Lung (tissue), 12 donors: Measurements from ENCODE around the gene PLA2G2F. TPM values are rescaled to one million over a fixed set of nuclear protein-coding genes. Genes with fewer than 3 reads are reported as not detected.

Experiments used
- ATAC-seq: fragments of 200-7000 bp; cut with Tn5 transposase; one replicate; pipeline ENCODE4 v1.9.1; 2020; ENCODE audit warnings: moderate number of reproducible peaks; ENCODE audit not compliant: insufficient read depth, low FRiP score
- DNase-seq, 3 donors: peaks; one replicate each; pipeline ENCODE4 v3.0.0-alpha.2; 2013 to 2017
- H3K27ac ChIP-seq, 2 donors: one replicate each; pipeline ENCODE4 v1.5.1; 2013; ENCODE audit warnings: mild to moderate bottlenecking in 2 of 2, moderate library complexity in 2 of 2, control low read depth in 1 of 2, inconsistent platforms in 1 of 2, low read depth in 1 of 2, low read length in 1 of 2
- H3K27me3 ChIP-seq, 3 donors: one replicate each; pipeline ENCODE4 v1.5.1; 2013; ENCODE audit warnings: low read length in 2 of 3; ENCODE audit not compliant: control insufficient read depth in 3 of 3, insufficient read depth in 3 of 3
- H3K36me3 ChIP-seq, 4 donors: one replicate each; pipeline ENCODE4 v1.5.1; 2013; ENCODE audit warnings: low read length in 4 of 4, mild to moderate bottlenecking in 1 of 4, moderate library complexity in 1 of 4; ENCODE audit not compliant: control insufficient read depth in 4 of 4, insufficient read depth in 4 of 4
- H3K4me1 ChIP-seq, 5 donors: one replicate each; pipeline ENCODE4 v1.5.1; 2013; ENCODE audit warnings: low read length in 5 of 5, mild to moderate bottlenecking in 2 of 5, moderate library complexity in 1 of 5; ENCODE audit not compliant: control insufficient read depth in 5 of 5, insufficient read depth in 5 of 5
- H3K4me3 ChIP-seq: one replicate; pipeline ENCODE4 v1.5.1; 2013; ENCODE audit warnings: mild to moderate bottlenecking, control low read depth, moderate library complexity
- H3K9ac ChIP-seq, 2 donors: one replicate each; pipeline ENCODE4 v1.5.1; 2013; ENCODE audit warnings: low read length in 2 of 2, control low read depth in 1 of 2; ENCODE audit not compliant: insufficient read depth in 1 of 2
- H3K9me3 ChIP-seq, 4 donors: one replicate each; pipeline ENCODE4 v1.5.1; 2013; ENCODE audit warnings: low read length in 3 of 4, mild to moderate bottlenecking in 1 of 4, moderate library complexity in 1 of 4; ENCODE audit not compliant: control insufficient read depth in 4 of 4, insufficient read depth in 3 of 4
- WGBS, 2 donors: extraction: QIAGEN DNeasy Blood & Tissue Kit; methylation state at CpG; one replicate each; pipeline ENCODE4 v1.1.7; 2013; 5-methylcytosine and 5-hydroxymethylcytosine counted together
- polyA plus RNA-seq, 2 donors: library from polyadenylated mRNA; stranded (reverse); fragments of 200-250 nt; gene quantifications; one replicate each; pipeline ENCODE4 v1.2.1, GENCODE V29; 2013
- total RNA-seq, 2 donors: library from RNA; depleted of rRNA in 1 of 2; stranded (reverse); fragments of >200 nt in 1 of 2; gene quantifications; one replicate each; pipeline ENCODE4 v1.2.1, GENCODE V29; 2014 to 2021
- TF ChIP-seq, protein P1 (sequence below): IDR thresholded peaks from 2 replicates; pipeline ENCODE4 v1.5.1; 2012; ENCODE audit warnings: mild to moderate bottlenecking; ENCODE audit errors: control extremely low read depth, extremely low read depth
- donor health status: control.
- donor health status: control.
- donor health status: Bipolar disorder and iron deficiency.
- donor health status: healthy.
- donor health status: DM: yes; HTN: yes; CAD: no.

PLA2G2F gene
- total and polyA plus RNA-seq, 4 donors = not detected

DNA sequence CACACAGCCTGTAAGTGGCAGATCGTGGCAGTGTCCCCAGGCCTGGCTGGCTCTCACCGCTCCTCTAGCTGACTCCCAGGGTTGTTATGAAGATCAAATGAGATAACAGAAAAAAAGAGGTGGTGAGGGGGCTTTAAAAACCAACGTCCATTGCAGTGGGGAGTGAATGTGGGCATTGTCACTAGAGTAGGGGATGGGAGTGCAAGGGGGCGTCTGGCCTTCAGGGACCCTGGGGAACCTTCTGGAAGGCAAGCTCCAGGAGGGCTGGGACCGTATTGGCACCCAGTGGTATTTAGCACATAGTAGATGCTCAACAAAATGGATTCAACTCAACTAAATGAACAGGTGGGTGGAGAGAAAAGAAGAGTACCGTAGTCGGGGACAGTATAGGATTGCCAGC, 23.2 kb upstream of the PLA2G2F start:
- ATAC-seq (no peak), DNase-seq (no peak)
- TF ChIP-seq, protein P1, sequence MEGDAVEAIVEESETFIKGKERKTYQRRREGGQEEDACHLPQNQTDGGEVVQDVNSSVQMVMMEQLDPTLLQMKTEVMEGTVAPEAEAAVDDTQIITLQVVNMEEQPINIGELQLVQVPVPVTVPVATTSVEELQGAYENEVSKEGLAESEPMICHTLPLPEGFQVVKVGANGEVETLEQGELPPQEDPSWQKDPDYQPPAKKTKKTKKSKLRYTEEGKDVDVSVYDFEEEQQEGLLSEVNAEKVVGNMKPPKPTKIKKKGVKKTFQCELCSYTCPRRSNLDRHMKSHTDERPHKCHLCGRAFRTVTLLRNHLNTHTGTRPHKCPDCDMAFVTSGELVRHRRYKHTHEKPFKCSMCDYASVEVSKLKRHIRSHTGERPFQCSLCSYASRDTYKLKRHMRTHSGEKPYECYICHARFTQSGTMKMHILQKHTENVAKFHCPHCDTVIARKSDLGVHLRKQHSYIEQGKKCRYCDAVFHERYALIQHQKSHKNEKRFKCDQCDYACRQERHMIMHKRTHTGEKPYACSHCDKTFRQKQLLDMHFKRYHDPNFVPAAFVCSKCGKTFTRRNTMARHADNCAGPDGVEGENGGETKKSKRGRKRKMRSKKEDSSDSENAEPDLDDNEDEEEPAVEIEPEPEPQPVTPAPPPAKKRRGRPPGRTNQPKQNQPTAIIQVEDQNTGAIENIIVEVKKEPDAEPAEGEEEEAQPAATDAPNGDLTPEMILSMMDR = no peak
- H3K36me3 ChIP-seq = no peaks in the 10 kb centered on the region
- no peak overlapping the region for H3K27ac ChIP-seq
- peaks cover 0 to 13% (median 3%) of the 10 kb centered on the region in 3 donors for H3K27me3 ChIP-seq
- 79 to 83% methylated on average over 7 of the region's 7 CpGs for WGBS, 2 donors
- no peaks in the 10 kb centered on the region for H3K4me1 ChIP-seq
- H3K9ac ChIP-seq = no peak overlapping the region
- no peak overlapping the region for H3K4me3 ChIP-seq
- no peaks in the 10 kb centered on the region for H3K9me3 ChIP-seq

DNA sequence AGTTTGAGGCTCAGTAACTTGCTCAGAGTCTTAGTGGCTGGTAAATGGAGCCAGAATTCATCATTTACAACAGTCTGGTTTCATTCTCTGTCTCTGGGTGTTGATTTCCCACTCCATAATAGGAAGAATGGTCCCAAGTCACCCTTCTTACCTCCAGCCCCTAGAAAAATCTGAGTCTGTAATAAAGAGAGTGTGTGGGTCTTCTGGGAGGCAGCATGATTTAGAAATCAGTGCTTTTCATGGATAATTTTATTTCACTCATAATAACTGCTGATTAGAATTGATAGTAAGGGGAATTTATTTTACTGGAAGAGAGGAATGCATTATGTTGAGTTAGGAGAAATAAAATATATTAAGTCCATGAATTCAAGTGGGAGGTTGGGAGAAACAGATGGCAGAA, 21.9 kb upstream of the PLA2G2F start:
- no peak overlapping the region for H3K9ac ChIP-seq
- H3K9me3 ChIP-seq = no peaks in the 10 kb centered on the region
- H3K27ac ChIP-seq = no peak overlapping the region
- TF ChIP-seq, protein P1 = no peak
- no peaks in the 10 kb centered on the region for H3K36me3 ChIP-seq
- no peaks in the 10 kb centered on the region for H3K4me1 ChIP-seq
- DNase-seq (no peak), ATAC-seq (no peak)
- H3K4me3 ChIP-seq = no peak overlapping the region
- H3K27me3 ChIP-seq = peaks cover 0 to 24% (median 3%) of the 10 kb centered on the region in 3 donors

DNA sequence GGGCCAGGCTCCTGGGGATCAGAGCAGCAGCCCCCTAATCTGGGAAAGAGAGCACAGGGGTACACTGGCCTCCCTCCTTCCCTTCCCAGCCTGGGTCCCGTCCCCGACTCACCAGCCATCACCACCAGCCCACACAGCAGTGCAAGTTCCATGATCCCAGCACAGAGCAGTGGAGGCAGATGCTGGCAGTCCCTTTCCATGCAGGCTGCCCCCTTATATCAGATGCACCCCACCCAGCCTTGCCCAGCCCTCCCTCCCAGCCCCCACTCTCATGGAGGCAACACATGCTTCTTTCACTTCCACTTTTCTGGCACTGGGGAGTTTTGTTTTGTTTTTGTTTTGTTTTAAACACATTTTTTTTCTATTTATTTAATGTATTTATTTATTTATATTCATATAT, 19.8 kb upstream of the PLA2G2F start, which contains the start of gene PLA2G2D:
Gene PLA2G2D (minus strand): TSS at position 190 of the 400 bp plus-strand sequence. CDS start 38 bp downstream, at position 152.
- no peak within 1 kb of the TSS for H3K4me3 ChIP-seq
- H3K9me3 ChIP-seq = no peaks in the 10 kb centered on the region
- no peak within 1 kb of the TSS for H3K27ac ChIP-seq
- TF ChIP-seq, protein P1 = no peak
- peaks cover 0 to 15% (median 3%) of the 10 kb centered on the region in 3 donors for H3K27me3 ChIP-seq
- peaks cover 0 to under 1% (median 0%) of the 10 kb centered on the region in 5 donors for H3K4me1 ChIP-seq
- no peak for ATAC-seq
- no peaks in the 10 kb centered on the region for H3K36me3 ChIP-seq
- no peak within 1 kb of the TSS for H3K9ac ChIP-seq
- WGBS, 2 donors = 83 to 95% methylated on average over 2 of the region's 2 CpGs
- no peak for DNase-seq

DNA sequence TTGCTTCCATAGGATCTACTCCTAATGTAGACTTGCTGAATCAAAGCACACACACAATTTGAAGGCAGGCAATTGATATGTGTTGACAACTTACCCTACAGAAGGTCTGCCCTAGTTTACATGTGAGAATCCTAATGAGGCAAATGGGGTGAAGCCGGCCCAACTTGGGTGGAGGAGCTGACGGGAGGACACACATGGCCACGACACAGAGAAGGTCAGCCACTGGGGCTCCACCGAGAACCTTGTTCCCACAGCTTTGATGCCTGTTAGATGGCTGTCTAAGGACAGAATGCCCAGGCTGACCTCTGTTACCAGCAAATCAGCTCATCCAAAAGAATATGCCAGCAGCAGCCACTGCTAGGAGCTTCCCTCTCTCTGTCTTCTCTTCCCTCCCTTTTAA, 18.3 kb upstream of the PLA2G2F start:
- Histone ChIP-seq H3K36me3 (no peaks in the 10 kb centered on the region), H3K9me3 (no peaks in the 10 kb centered on the region), H3K9ac (no peak overlapping the region), H3K4me3 (no peak overlapping the region), H3K27me3 (peaks cover 0 to 20% (median 3%) of the 10 kb centered on the region in 3 donors), H3K27ac (no peak overlapping the region), H3K4me1 (peaks cover 0 to 3% (median 0%) of the 10 kb centered on the region in 5 donors)
- no peak for ATAC-seq
- no peak for DNase-seq
- WGBS, 2 donors = 94% methylated on average over 4 of the region's 4 CpGs
- TF ChIP-seq, protein P1 = no peak
